Stimulated activated CD4-positive, alpha-beta T cell treated with anti-CD3 and anti-CD28 coated beads, TNF-alpha, amount 100 ng/mL, for 24 hours (primary cell): Measurements from ENCODE around the gene SWSAP1.
"Not testable (repeated sequence)": the region's sequence is repeated elsewhere in the genome, so short reads cannot be mapped to it uniquely, and the experiment has no call there.

Experiments used
- DNase-seq, 3 experiments: peaks; one replicate each; pipeline ENCODE4 v3.0.0-alpha.2; 2020; ENCODE audit warnings: low read depth in 3 of 3

Gene SWSAP1

GRCh38 chr19:11374433-11375142 is at the start of gene SWSAP1:
TSS of gene SWSAP1 (plus strand) at chr19:11374666. CDS start at chr19:11374681, 15 bp downstream.
- DNase-seq: peak; percentile 87 to 96 (median 95)

- DNase-seq: no peak
Measured at GRCh38 chr19:11324748-11325389, 49.6 kb upstream of the SWSAP1 start.

- DNase-seq: no peak
Measured at GRCh38 chr19:11325544-11325943, 48.9 kb upstream of the SWSAP1 start.

- DNase-seq: no peak
Measured at GRCh38 chr19:11330127-11330526, 44.3 kb upstream of the SWSAP1 start.

- no peak for DNase-seq
Measured at GRCh38 chr19:11331502-11331901, 43.0 kb upstream of the SWSAP1 start.

GRCh38 chr19:11332822-11333221 is 41.6 kb upstream of the SWSAP1 start:
- no peak for DNase-seq

- not testable (repeated sequence) for DNase-seq
Measured at GRCh38 chr19:11333838-11334237, 40.6 kb upstream of the SWSAP1 start.

- DNase-seq: no peak
Measured at GRCh38 chr19:11335449-11336146, 38.9 kb upstream of the SWSAP1 start.

GRCh38 chr19:11337080-11337479 is 37.4 kb upstream of the SWSAP1 start:
- no peak for DNase-seq

GRCh38 chr19:11338121-11338520 is 36.3 kb upstream of the SWSAP1 start:
- no peak for DNase-seq

- DNase-seq: no peak
Measured at GRCh38 chr19:11338569-11339253, 35.8 kb upstream of the SWSAP1 start.

- peak; percentile 67 to 89 (median 76) for DNase-seq
Measured at GRCh38 chr19:11339254-11340098, 35.0 kb upstream of the SWSAP1 start, which contains the start of gene RAB3D. TSS of gene RAB3D (minus strand) at chr19:11339657. CDS start at chr19:11337399, 2,258 bp downstream.

- DNase-seq: not testable (repeated sequence)
Measured at GRCh38 chr19:11340099-11340467, 34.4 kb upstream of the SWSAP1 start.

- no peak for DNase-seq
Measured at GRCh38 chr19:11342429-11342828, 32.0 kb upstream of the SWSAP1 start.

- DNase-seq: no peak
Measured at GRCh38 chr19:11345122-11345803, 29.2 kb upstream of the SWSAP1 start.

- peak; percentile 95 to 98 (median 97) for DNase-seq
Measured at GRCh38 chr19:11346104-11346940, 28.1 kb upstream of the SWSAP1 start, which contains the start of the genes CCDC159 and TMEM205. TSS of gene CCDC159 (plus strand) at chr19:11346519. CDS start at chr19:11346607, 88 bp downstream. TSS of gene TMEM205 (minus strand) at chr19:11346268. CDS start at chr19:11345619, 649 bp downstream.

GRCh38 chr19:11347546-11348039 is 26.9 kb upstream of the SWSAP1 start:
- DNase-seq: no peak

GRCh38 chr19:11349171-11349570 is 25.3 kb upstream of the SWSAP1 start:
- no peak for DNase-seq

GRCh38 chr19:11354102-11354501 is 20.4 kb upstream of the SWSAP1 start:
- not testable (repeated sequence) for DNase-seq
